Medulla oblongata (tissue), 1 donor: Measurements from ENCODE around the gene KRTAP4-8.
"Not testable (repeated sequence)": the region's sequence is repeated elsewhere in the genome, so short reads cannot be mapped to it uniquely, and the experiment has no call there.

Experiments
- DNase-seq: peaks from one replicate; pipeline ENCODE4 v3.0.0-alpha.2; 2015; ENCODE audit errors: extremely low spot score

KRTAP4-8 gene

DNA sequence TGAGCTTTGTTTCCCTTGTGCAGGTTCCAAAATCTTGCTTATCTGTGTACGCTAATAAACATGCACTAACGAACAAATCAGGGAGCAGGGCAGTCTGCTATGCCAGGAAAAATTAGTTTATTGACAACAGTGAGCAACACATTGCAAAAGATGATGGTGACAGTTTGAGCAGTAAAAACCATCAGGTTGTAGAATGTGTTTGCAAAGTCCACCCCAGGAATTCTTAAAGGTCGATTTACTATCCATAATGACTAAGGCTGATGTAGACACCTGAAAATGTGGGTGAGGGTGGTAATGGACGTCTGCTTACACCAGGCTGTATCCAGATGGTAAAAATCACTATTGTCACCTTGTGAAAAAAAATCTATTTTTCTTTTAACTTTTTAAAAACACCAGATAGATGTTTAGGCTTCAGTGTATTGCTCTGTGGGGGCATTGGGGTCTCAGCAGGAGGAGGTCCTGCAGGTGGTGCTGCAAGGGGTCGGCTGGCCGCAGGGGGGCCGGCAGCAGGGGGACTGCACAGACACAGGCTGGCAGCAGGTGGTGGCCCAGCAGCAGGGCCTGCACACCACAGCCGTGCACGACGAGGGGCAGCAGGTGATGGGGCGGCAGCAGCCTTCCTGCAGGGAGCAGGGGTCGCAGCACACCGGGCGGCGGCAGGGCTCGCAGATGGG, 32.8 kb downstream of the KRTAP4-8 start:
- DNase-seq = not testable (repeated sequence)

DNA sequence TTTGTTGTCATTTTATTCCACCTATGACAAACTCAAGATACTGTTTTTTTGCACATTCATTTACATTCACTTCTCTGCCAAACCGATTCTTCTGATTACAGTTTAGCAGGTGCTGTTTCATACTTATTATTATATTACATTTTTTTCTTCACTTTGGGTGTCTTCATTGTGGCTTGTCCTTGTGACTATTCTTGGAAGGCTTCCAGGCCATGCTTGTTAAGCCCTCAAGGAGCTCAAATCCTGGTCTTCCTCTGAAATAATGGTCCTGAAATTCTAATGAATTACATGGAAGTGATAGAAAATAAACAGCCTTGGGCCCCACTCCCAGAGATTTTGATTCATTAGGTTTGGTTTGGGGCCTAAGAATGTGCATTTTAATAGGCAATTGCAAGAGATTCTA, 33.6 kb downstream of the KRTAP4-8 start:
- DNase-seq = no peak

DNA sequence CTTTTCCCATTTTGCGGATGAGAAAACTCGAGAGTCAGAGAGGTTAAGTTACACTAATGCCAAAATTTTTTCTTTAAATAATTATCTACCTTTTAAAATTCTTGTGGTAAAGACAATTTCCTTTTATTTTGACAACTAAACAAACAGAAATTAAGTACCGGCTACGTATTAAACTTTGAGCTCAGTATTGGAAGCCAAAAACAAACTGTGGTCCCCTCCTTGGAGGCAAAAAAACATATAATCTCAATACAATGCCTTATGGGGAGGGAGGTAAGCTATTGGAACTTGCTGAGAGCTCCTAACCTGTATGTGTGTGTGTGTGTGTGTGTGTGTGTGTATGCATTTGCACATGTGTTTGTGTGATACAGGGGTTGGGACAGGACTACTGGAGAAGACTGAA, 34.5 kb downstream of the KRTAP4-8 start:
- DNase-seq = no peak

DNA sequence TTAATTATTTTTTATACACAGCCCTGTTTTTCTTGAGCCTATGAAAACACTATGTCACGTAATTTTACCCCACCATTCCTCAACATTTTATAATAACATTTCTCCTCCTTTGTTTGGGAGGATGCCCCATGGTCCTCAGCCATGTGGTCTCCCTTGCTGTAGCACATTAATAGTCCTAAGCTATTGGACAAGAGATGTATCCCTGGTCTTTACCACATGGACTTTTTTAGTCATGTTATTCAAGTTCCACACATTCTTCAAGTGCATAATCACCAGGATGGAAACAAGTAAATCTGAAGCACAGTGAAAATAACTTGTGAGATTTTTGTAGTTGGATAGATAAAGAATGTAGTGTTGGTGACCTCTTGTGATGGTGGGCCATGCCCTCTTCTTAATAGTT, 36.0 kb downstream of the KRTAP4-8 start:
- DNase-seq = no peak

DNA sequence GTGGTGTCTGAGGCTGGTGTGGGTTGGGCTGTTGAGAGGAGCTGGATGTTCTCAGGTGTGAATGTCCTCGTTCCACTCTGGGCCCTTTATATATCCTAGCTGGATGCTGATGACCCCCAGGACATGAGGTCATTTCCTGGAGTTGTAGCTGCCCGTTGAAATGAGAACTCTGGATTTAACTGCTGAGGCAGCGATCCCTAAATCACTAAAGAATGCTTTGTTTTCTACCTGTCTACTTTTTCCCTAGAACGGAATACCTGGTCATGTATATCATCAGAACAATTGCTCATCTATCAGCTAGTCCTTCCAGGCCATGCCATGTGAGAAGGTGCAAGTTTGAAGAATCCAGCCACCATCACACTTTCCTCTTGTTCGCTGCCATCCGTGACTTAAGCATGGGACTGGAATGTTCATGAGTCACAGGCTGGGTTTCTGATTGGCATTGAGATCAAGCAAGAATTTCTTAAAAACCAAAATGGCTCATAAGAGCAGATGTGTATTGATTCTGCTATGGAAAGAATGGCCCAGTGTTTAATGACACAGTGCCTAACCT, 37.8 kb downstream of the KRTAP4-8 start, which contains the start of gene KRTAP2-3:
Gene KRTAP2-3, minus strand, starts transcription at position 63 of the 553 bp plus-strand sequence. CDS start 64 bp downstream, outside the sequence.
- DNase-seq = no peak

DNA sequence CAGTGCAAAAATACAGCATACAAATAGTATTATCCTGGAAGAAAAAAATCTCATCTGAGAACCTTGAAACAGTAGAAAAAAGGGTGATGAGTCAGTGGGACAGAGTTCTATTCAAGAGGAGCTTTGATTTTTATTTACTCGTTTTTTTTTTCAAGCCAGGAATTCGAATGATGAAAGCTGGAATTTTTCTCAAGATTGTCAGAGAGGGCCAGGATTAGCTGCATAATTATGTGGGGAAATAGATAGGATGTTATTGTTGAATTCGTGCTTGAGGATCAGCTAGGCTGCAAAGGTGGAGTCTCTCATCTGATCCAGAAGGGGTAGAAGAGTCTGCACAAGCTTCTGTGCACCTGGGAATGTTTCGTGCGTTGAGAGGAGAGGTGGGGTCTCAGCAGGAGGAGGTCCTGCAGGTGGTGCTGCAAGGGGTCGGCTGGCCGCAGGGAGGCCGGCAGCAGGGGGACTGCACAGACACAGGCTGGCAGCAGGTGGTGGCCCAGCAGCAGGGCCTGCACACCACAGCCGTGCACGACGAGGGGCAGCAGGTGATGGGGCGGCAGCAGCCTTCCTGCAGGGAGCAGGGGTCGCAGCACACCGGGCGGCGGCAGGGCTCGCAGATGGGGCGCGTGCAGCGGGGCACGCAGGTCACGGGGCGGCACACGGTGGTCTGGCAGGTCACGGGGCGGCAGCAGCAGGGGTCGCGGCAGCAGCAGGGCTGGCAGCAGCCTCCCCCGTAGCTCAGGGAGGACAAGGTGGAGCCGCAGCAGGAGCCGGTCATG, 38.5 kb downstream of the KRTAP4-8 start:
- DNase-seq = not testable (repeated sequence)

DNA sequence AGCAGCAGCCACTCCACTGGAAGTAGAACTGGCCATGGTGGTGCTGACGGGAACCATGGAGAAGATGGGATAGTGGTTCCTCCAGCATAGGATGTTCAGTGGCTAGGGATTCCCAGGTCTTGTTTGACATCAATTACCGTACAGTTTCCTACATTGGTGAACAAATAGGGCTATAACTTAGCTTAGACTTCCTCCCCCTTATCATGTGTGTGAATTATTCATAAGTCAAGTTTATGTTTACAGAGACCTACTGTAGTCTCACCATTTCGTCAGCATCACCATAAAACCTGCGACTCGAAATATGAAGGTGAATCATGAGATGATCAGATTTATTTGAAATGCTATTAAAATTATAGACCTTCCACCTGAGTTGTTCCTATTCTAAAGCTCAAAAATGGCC, 39.2 kb downstream of the KRTAP4-8 start:
- no peak for DNase-seq

DNA sequence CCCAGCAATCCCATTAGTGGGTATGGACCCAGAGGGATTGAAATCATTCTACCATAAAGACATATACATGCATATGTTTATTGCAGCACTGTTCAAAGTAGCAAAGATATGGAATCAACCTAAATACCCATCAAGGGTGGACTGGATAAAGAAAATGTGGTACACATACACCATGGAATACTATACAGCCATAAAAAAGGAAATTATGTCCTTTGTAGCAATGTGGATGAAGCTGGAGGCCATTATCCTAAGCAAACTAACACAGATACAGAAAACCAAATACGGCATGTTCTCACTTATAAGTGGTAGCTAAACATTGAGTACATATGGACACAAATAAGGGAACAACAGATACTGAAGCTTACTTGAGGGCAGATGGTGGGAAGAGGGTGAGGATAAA, 40.4 kb downstream of the KRTAP4-8 start:
- DNase-seq = no peak

DNA sequence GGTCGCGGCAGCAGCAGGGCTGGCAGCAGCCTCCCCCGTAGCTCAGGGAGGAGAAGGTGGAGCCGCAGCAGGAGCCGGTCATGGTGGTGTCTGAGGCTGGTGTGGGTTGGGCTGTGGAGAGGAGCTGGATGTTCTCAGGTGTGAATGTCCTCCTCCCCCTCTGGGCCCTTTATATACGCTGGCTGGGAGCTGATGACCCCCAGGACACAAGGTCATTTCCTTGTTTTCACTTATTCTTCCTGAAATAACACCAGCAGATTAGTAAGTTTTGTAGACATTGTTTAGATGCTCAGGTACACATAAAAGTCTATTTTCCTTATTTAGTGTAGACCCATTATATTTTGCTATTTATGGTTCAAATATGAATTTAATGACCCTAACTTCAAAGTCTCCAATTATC, 42.8 kb downstream of the KRTAP4-8 start, which contains the start of gene KRTAP2-2:
Gene KRTAP2-2, minus strand, starts transcription at position 101 of the 400 bp plus-strand sequence. Its CDS starts 19 bp downstream, at position 82.
- not testable (repeated sequence) for DNase-seq

DNA sequence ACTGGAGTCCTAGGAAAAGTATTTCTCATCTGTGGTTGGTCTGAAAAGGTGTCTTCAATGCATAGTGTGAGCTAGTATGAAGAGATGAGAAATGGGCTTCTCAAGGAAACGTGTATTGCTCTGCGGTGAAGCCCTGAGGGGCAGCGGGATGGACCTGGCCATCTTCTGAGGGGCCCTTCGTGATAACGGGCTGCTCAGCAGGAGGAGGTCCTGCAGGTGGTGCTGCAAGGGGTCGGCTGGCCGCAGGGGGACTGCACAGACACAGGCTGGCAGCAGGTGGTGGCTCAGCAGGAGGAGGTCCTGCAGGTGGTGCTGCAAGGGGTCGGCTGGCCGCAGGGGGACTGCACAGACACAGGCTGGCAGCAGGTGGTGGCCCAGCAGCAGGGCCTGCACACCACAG, 43.4 kb downstream of the KRTAP4-8 start:
- DNase-seq = not testable (repeated sequence)

DNA sequence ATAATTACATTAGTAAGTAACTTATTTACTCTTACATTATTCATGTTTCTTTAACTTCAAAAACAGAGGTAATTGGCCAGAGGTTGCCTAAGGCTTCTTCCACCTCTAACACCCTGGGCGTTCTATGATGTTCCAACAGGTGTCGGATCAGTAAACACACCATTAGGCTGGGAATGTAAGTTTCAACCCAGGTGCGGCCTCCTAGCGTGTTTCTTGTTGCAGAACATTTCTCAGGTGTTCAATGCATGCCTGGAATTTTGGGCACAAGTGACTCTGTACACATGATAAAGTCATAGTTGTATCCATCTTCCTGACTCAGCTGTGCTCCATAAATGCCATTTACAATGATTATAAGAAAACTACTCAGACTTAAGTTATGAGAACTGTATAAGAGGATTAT, 43.9 kb downstream of the KRTAP4-8 start:
- DNase-seq = no peak

DNA sequence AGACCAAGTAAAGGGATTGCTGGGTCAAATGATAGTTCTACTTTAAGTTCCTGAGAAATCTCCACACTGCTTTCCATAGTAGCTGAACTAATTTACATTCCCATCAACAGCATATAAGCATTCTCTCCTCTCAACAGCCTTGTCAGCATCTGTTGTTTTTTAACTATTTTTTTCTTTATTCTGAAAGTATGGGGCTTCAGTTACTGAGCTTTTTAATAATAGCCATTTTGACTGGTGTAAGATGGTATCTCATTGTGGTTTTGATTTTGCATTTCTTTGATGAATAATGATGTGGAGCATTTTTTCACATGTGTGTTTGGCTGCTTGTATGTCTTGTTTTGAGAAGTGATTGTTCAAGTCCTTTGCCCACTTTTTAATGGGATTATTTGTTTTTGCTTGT, 45.4 kb downstream of the KRTAP4-8 start:
- no peak for DNase-seq

DNA sequence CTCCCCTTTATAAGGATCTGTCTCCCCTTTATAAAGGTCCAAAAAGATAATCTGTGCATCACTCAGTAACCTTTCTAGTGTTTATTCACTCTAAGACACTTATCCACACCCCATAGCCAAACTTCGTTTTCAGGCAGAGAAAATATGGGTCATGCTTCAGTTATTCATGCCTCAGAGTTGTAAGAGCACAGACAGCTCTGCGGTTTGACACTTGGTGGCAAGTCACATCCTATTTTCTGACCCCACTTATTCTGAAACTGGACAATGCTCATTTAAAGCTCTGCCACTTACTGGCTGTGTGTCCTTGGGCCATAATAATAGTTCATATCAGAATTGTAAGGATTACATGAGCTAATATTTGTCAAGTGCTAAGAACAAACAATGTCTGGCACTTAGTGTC, 48.8 kb downstream of the KRTAP4-8 start:
- no peak for DNase-seq

DNA sequence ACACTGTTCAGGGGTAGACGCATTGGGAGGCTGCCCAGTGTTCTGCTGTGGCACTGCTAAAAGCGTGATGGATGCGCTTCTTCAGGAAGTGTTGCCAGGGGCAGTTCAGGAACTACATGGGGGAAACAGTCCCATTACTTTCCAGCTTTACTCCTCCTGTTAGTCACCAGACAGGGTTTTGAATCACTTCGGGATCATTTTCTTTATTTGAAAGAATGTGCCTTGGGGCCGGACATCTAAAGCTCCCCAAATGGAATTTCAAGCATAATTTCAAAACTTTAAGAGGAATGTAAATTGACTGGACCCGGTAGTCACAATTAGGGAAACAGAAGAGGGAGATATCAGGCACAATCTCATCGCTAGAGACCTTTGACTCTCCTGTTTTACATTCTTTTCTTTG, 49.5 kb downstream of the KRTAP4-8 start:
- no peak for DNase-seq
